HepG2 (cell line): ENCODE measurements around the gene PPP1R9B. TPM values are rescaled to one million over a fixed set of nuclear protein-coding genes. Genes with fewer than 3 reads are reported as not detected.

Source experiments
- AGO1 ChIP-seq: fragments of 200-400 bp; formaldehyde crosslinking; IDR thresholded peaks from 2 replicates; pipeline ENCODE4 v1.6.1; 2017; ENCODE audit warnings: mild to moderate bottlenecking, low read depth, low read length, moderate library complexity; ENCODE audit not compliant: poor library complexity, severe bottlenecking
- CBX2 ChIP-seq, 2 experiments: fragments of 200-600 bp in 1 of 2; sonication (generic); formaldehyde crosslinking in 1 of 2; IDR thresholded peaks; 2 replicates each; pipeline versions ENCODE4 v1.7.0 to v1.8.1; 2018 to 2022; ENCODE audit warnings: low read depth in 2 of 2, low read length in 1 of 2, mild to moderate bottlenecking in 1 of 2, missing genetic modification reagents in 1 of 2
- CBX5 ChIP-seq: sonication (generic); formaldehyde crosslinking; IDR thresholded peaks from 2 replicates; pipeline ENCODE4 v1.4.0; 2020; ENCODE audit warnings: missing genetic modification reagents, borderline replicate concordance
- IKZF1 ChIP-seq: fragments of 450-650 bp; IDR thresholded peaks from 2 replicates; pipeline ENCODE4 v1.7.1; 2016
- NCOA2 ChIP-seq: sonication (generic); formaldehyde crosslinking; IDR thresholded peaks from 2 replicates; pipeline ENCODE4 v1.8.0; 2022; ENCODE audit warnings: inconsistent platforms
- ONECUT2 ChIP-seq: sonication (generic); formaldehyde crosslinking; IDR thresholded peaks from 2 replicates; pipeline ENCODE4 v1.4.0; 2020; ENCODE audit warnings: missing genetic modification reagents
- PCBP2 ChIP-seq: fragments of 200-400 bp; formaldehyde crosslinking; optimal IDR thresholded peaks from 2 replicates; pipeline ENCODE3; 2018; ENCODE audit warnings: low read length, low read depth; ENCODE audit not compliant: poor library complexity, severe bottlenecking
- PHF20 ChIP-seq: sonication (generic); formaldehyde crosslinking; IDR thresholded peaks from 2 replicates; pipeline ENCODE4 v1.5.0; 2020; ENCODE audit warnings: mild to moderate bottlenecking, missing genetic modification reagents
- POGZ ChIP-seq: sonication (generic); formaldehyde crosslinking; IDR thresholded peaks from 2 replicates; pipeline ENCODE4 v1.4.0; 2020; ENCODE audit warnings: mild to moderate bottlenecking, missing genetic modification reagents
- POLR2AphosphoS5 ChIP-seq: IDR thresholded peaks from 2 replicates; pipeline ENCODE4 v1.6.1; 2012; ENCODE audit warnings: low read depth, low read length
- RFX3 ChIP-seq: IDR thresholded peaks from 2 replicates; pipeline ENCODE4 v1.6.1; 2016; ENCODE audit warnings: missing biosample characterization, missing genetic modification reagents
- SOX6 ChIP-seq, 2 experiments: fragments of 450-650 bp in 1 of 2; sonication (generic) in 1 of 2; formaldehyde crosslinking in 1 of 2; IDR thresholded peaks; 2 replicates each; pipeline versions ENCODE4 v1.4.0 to v1.6.1; 2017 to 2020; ENCODE audit warnings: antibody characterized with exemption in 1 of 2, mild to moderate bottlenecking in 1 of 2, missing genetic modification reagents in 1 of 2
- TBX2 ChIP-seq: sonication (generic); formaldehyde crosslinking; IDR thresholded peaks from 2 replicates; pipeline ENCODE4 v1.5.0; 2020; ENCODE audit warnings: missing genetic modification reagents, mild to moderate bottlenecking, borderline replicate concordance
- TCF7L2 ChIP-seq: IDR thresholded peaks from 2 replicates; pipeline ENCODE4 v1.6.1; 2011; ENCODE audit warnings: mild to moderate bottlenecking, low read depth, low read length, moderate library complexity
- THAP11 ChIP-seq: IDR thresholded peaks from 2 replicates; pipeline ENCODE4 v1.6.1; 2016; ENCODE audit warnings: missing biosample characterization, missing genetic modification reagents
- TRIM24 ChIP-seq: sonication (generic); formaldehyde crosslinking; IDR thresholded peaks from 2 replicates; pipeline ENCODE4 v1.8.0; 2022; ENCODE audit warnings: mild to moderate bottlenecking, missing genetic modification reagents
- YEATS2 ChIP-seq: sonication (generic); formaldehyde crosslinking; IDR thresholded peaks from 2 replicates; pipeline ENCODE4 v1.4.0; 2020; ENCODE audit warnings: missing genetic modification reagents, borderline replicate concordance
- ZFP1 ChIP-seq: IDR thresholded peaks from 2 replicates; pipeline ENCODE4 v1.6.1; 2016
- ZFX ChIP-seq: sonication (generic); formaldehyde crosslinking; IDR thresholded peaks from 2 replicates; pipeline ENCODE4 v1.4.0; 2020; ENCODE audit warnings: mild to moderate bottlenecking, low read depth, missing genetic modification reagents, moderate library complexity
- ZNF12 ChIP-seq: sonication (generic); formaldehyde crosslinking; IDR thresholded peaks from 2 replicates; pipeline ENCODE4 v1.5.0; 2020; ENCODE audit warnings: missing genetic modification reagents
- ZNF337 ChIP-seq: sonication (generic); formaldehyde crosslinking; IDR thresholded peaks from 2 replicates; pipeline ENCODE4 v1.5.1; 2020; ENCODE audit warnings: missing genetic modification reagents, low read depth, mild to moderate bottlenecking, borderline replicate concordance
- ZNF614 ChIP-seq: IDR thresholded peaks from 2 replicates; pipeline ENCODE4 v1.6.1; 2018; ENCODE audit warnings: missing biosample characterization, missing genetic modification reagents, inconsistent platforms, borderline replicate concordance
- ZNF773 ChIP-seq: sonication (generic); formaldehyde crosslinking; IDR thresholded peaks from 2 replicates; pipeline ENCODE4 v1.4.0; 2020; ENCODE audit warnings: missing genetic modification reagents, borderline replicate concordance
- ZNF891 ChIP-seq: sonication (generic); formaldehyde crosslinking; IDR thresholded peaks from 2 replicates; pipeline ENCODE4 v1.5.0; 2020; ENCODE audit warnings: mild to moderate bottlenecking, missing genetic modification reagents
- polyA plus RNA-seq, 8 experiments: library from polyadenylated mRNA; depleted of rRNA in 3 of 8; stranded (reverse) in 7 of 8; unstranded in 1 of 8; fragments of >200 nt; fragmentation: Illumina TruSeq in 4 of 8; extraction: Trizol in 4 of 8; gene quantifications; 2 replicates each; pipeline versions ENCODE4 v1.2.1 to v1.2.3, GENCODE V29; 2011 to 2016; ENCODE audit warnings: low read depth in 4 of 8, missing spikeins in 1 of 8, mixed read lengths in 1 of 8; ENCODE audit not compliant: insufficient read depth in 1 of 8
- total RNA-seq, 5 experiments: library from RNA; depleted of rRNA; stranded (reverse); fragments of >200 nt; fragmentation: Illumina TruSeq; extraction: Trizol; gene quantifications; 2 replicates each; pipeline ENCODE4 v1.2.3, GENCODE V29; 2016; ENCODE audit warnings: low read depth in 1 of 5
- TF ChIP-seq, protein P1 (sequence below): sonication (generic); formaldehyde crosslinking; IDR thresholded peaks from 2 replicates; pipeline ENCODE4 v1.4.0; 2020; ENCODE audit warnings: missing genetic modification reagents, mild to moderate bottlenecking, borderline replicate concordance
- TF ChIP-seq, protein P2 (sequence below): sonication (generic); formaldehyde crosslinking; IDR thresholded peaks from 2 replicates; pipeline ENCODE4 v1.4.0; 2020; ENCODE audit warnings: mild to moderate bottlenecking, missing genetic modification reagents
- TF ChIP-seq, protein P3 (sequence below): sonication (generic); formaldehyde crosslinking; IDR thresholded peaks from 2 replicates; pipeline ENCODE4 v1.8.0; 2022; ENCODE audit warnings: mild to moderate bottlenecking, missing genetic modification reagents, moderate library complexity

PPP1R9B gene
- total and polyA plus RNA-seq, 2 of the 13 experiments (the other 11 are each of a cell fraction or from before 2014, with no cell fraction given): 9.4 to 15.8 TPM

DNA sequence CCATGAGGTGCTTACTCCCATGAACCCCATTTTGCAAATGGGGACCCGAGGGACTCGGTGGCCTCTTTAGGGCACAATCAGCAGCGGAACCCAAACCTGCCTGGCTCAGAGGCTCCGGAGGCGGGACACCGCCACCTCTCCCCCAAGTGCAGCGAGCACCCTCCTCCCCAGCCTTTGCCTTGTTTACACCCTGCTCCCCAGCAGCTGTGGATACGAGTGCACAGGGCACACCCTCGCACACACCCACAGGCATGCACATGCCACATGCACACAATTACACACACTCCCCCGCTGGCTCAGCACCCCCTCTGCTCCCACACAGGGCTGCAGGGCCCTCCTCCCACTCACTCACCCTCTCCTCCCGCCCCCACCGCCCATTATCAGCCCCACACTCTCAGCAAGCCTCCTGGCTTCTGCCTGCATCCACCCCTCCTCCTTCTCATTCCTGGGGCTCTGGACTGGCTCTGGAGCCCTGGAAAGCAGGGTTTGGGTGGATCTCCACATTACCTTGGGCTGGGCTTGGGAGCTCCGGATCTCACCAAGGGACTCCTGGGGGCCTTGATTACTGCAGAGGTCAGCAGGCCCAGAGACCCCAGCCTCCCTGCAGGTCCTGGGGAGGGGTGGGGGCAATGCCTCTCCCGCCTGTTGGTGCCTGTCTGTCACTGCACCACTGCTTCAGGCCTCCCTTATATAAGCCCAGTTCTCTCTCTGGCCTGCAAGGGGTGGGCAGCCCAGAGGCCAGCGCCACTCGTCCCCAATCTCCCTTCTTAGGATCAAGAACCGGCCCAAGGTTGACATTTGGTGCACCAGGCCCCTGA lies 48.9 kb downstream of the PPP1R9B start (continued):
- TF ChIP-seq, protein P1, sequence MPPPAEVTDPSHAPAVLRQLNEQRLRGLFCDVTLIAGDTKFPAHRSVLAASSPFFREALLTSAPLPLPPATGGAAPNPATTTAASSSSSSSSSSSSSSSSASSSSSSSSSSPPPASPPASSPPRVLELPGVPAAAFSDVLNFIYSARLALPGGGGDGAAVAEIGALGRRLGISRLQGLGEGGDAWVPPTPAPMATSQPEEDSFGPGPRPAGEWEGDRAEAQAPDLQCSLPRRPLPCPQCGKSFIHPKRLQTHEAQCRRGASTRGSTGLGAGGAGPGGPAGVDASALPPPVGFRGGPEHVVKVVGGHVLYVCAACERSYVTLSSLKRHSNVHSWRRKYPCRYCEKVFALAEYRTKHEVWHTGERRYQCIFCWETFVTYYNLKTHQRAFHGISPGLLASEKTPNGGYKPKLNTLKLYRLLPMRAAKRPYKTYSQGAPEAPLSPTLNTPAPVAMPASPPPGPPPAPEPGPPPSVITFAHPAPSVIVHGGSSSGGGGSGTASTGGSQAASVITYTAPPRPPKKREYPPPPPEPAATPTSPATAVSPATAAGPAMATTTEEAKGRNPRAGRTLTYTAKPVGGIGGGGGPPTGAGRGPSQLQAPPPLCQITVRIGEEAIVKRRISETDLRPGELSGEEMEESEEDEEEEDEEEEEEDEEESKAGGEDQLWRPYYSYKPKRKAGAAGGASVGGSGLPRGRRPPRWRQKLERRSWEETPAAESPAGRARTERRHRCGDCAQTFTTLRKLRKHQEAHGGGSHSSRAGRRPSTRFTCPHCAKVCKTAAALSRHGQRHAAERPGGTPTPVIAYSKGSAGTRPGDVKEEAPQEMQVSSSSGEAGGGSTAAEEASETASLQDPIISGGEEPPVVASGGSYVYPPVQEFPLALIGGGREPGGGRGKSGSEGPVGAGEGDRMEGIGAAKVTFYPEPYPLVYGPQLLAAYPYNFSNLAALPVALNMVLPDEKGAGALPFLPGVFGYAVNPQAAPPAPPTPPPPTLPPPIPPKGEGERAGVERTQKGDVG: peak; percentile 56; the same call in 1 of the 2 replicates
- TF ChIP-seq, protein P2, sequence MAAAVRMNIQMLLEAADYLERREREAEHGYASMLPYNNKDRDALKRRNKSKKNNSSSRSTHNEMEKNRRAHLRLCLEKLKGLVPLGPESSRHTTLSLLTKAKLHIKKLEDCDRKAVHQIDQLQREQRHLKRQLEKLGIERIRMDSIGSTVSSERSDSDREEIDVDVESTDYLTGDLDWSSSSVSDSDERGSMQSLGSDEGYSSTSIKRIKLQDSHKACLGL (CRISPR knock-in tag): no peak
- TF ChIP-seq TCF7L2 (no peak), ZNF891 (CRISPR knock-in tag) (no peak), POGZ (CRISPR knock-in tag) (no peak), SOX6 (IDR thresholded peaks at IDR 0.05) (no peak), SOX6 (CRISPR knock-in tag; IDR thresholded peaks at IDR 0.05) (0 out of 2 replicates have a peak, but pooled peaks have one; percentile 26), TBX2 (CRISPR knock-in tag) (peak; percentile 41; the same call in 1 of the 2 replicates), THAP11 (peak; percentile 30; the same call in 1 of the 2 replicates), POLR2AphosphoS5 (0 out of 2 replicates have a peak, but pooled peaks have one; percentile 8), TRIM24 (no peak), CBX5 (CRISPR knock-in tag) (peak; percentile 10; the same call in 1 of the 2 replicates), ZNF773 (CRISPR knock-in tag) (0 out of 2 replicates have a peak, but pooled peaks have one; percentile 41), ONECUT2 (CRISPR knock-in tag) (no peak), ZNF337 (CRISPR knock-in tag) (no peak), IKZF1 (no peak), PCBP2 (no peak), ZNF12 (CRISPR knock-in tag) (no peak), CBX2 (IDR thresholded peaks at IDR 0.05; ENCODE audit: low read depth, low read length) (no peak), CBX2 (CRISPR knock-in tag; IDR thresholded peaks at IDR 0.05; ENCODE audit: low read depth) (no peak), ZFX (CRISPR knock-in tag) (no peak), YEATS2 (CRISPR knock-in tag) (no peak; the same call in 1 of the 2 replicates), ZFP1 (no peak), RFX3 (CRISPR knock-in tag) (no peak), ZNF614 (CRISPR knock-in tag) (no peak), NCOA2 (no peak; the same call in 1 of the 2 replicates), PHF20 (CRISPR knock-in tag) (no peak), AGO1 (no peak)
- TF ChIP-seq, protein P3, sequence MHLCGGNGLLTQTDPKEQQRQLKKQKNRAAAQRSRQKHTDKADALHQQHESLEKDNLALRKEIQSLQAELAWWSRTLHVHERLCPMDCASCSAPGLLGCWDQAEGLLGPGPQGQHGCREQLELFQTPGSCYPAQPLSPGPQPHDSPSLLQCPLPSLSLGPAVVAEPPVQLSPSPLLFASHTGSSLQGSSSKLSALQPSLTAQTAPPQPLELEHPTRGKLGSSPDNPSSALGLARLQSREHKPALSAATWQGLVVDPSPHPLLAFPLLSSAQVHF: no peak
